ENCODE data around the gene LMNTD2.

DNA sequence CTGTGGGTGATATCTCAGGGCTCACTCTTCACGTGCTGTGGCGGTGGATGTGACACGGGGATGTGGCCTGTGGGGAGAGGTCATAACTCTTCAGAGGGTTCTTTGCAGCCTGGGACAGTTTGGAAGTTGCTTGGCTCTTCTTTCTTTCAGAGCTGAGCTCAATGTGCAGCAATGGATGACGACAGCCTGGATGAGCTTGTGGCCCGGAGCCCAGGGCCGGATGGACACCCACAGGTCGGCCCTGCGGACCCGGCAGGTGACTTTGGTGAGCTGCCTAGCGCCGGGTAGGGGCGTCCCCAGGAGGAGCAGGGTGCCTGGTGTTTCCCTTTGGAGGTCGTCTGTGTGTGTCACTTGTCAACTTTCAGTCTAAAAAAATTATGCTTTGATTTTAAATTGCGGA, 20.8 kb upstream of the LMNTD2 start:
- TF ChIP-seq POLR2AphosphoS5 (IDR thresholded peaks at IDR 0.05; ENCODE audit: insufficient read depth, low read depth, low read length) (no peak), EZH2 (IDR thresholded peaks at IDR 0.05; ENCODE audit: borderline replicate concordance, low read depth, low read length, severe bottlenecking) (no peak), MAX (IDR thresholded peaks at IDR 0.05; ENCODE audit: insufficient read depth, insufficient read length) (no peak)
- TF ChIP-seq, protein P1, sequence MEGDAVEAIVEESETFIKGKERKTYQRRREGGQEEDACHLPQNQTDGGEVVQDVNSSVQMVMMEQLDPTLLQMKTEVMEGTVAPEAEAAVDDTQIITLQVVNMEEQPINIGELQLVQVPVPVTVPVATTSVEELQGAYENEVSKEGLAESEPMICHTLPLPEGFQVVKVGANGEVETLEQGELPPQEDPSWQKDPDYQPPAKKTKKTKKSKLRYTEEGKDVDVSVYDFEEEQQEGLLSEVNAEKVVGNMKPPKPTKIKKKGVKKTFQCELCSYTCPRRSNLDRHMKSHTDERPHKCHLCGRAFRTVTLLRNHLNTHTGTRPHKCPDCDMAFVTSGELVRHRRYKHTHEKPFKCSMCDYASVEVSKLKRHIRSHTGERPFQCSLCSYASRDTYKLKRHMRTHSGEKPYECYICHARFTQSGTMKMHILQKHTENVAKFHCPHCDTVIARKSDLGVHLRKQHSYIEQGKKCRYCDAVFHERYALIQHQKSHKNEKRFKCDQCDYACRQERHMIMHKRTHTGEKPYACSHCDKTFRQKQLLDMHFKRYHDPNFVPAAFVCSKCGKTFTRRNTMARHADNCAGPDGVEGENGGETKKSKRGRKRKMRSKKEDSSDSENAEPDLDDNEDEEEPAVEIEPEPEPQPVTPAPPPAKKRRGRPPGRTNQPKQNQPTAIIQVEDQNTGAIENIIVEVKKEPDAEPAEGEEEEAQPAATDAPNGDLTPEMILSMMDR (IDR thresholded peaks at IDR 0.05; ENCODE audit: extremely low read depth in 1 of 2, insufficient read depth in 1 of 2, low read depth in 1 of 2, low read length in 2 of 2) = no peak
